BJ (cell line): ENCODE results near the gene NMUR1. TPM values are rescaled to one million over a fixed set of nuclear protein-coding genes. Genes with fewer than 3 reads are reported as not detected.
A peak's percentile ranks its signal among the peaks of the same experiment; 100 is the strongest.

Experiments
- CTCF ChIA-PET: fragments of 350-600 bp; formaldehyde crosslinking; extraction: SDS; loops from one replicate; lab custom pipeline; 2021; ENCODE audit warnings: antibody characterized with exemption, inconsistent platforms; lab: Yijun Ruan, JAX
- POLR2A ChIA-PET: fragments of 300-600 bp; sonication (Branson Sonifier 250); formaldehyde crosslinking; extraction: SDS; loops from one replicate; lab custom pipeline; 2021; ENCODE audit warnings: antibody characterized with exemption; lab: Charles Lee
- DNase-seq: peaks from one replicate; pipeline ENCODE4 v3.0.0-alpha.2; 2011; ENCODE audit warnings: low read depth
- H3K27me3 ChIP-seq: 2 replicates; pipeline ENCODE4 v1.6.0; 2011; ENCODE audit warnings: low read length; ENCODE audit not compliant: control insufficient read depth, insufficient read depth
- H3K36me3 ChIP-seq: 2 replicates; pipeline ENCODE4 v1.5.1; 2011; ENCODE audit warnings: low read length; ENCODE audit not compliant: control insufficient read depth, insufficient read depth
- H3K4me3 ChIP-seq: 2 replicates; pipeline ENCODE4 v1.5.1; 2011; ENCODE audit warnings: low read depth, mild to moderate bottlenecking, control low read depth, low read length
- CTCF ChIP-seq: IDR thresholded peaks from 2 replicates; pipeline ENCODE4 v1.5.1; 2011; ENCODE audit warnings: low read depth, mild to moderate bottlenecking, control low read depth, inconsistent platforms, low read length, moderate library complexity; ENCODE audit not compliant: insufficient read depth
- polyA plus RNA-seq: library from polyadenylated mRNA; depleted of rRNA; stranded (reverse); fragments of >200 nt; gene quantifications from 2 replicates; pipeline ENCODE4 v1.2.3, GENCODE V29; 2011

Gene NMUR1
- polyA plus RNA-seq, 1 experiment = not detected

DNA sequence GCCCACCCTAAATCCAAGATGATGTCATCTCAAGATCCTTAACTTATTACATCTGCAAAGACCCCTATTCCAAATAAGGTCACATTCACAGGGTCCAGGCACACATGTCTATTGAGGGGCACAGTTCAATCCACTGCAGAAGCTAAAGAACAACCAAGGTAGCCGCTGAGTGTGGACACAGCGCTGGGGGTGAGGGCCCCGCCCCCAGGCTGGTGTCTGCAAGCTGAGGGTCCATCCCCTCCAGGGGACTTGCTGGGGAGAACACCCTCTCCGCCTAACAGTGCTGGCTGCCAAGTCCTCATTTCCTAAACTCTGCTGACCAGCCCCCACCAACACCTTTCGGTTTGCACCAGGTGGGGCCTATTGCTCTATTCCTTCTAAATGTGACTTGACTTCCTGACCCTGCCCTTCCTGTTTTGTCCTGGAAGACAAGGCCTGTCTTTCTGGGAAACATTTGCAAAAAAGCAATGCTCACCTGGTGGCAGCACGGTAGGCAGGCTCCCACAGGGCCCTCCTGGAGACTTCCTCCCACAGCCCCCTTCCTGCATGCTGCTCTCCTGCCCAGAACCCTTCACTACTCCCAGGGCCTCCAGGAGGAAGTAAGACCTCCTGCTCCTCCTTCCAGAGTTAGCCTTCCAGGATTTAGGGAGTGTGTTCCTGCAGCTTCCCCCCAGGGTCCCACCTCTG lies 38.0 kb upstream of the NMUR1 start:
- CTCF ChIA-PET = interaction anchor here (1.2 to 10.9 kb wide), 2 partner anchors 13 to 30 kb away, joined by 3 to 202 read pairs; no protein-coding TSS in a partner anchor
- no peak for TF ChIP-seq CTCF
- POLR2A ChIA-PET = no interaction called here
- no peak for DNase-seq
- Histone ChIP-seq H3K27me3 (no peaks in the 10 kb centered on the region; the same call in 1 of the 2 replicates), H3K4me3 (no peak overlapping the region), H3K36me3 (no peaks in the 10 kb centered on the region)

DNA sequence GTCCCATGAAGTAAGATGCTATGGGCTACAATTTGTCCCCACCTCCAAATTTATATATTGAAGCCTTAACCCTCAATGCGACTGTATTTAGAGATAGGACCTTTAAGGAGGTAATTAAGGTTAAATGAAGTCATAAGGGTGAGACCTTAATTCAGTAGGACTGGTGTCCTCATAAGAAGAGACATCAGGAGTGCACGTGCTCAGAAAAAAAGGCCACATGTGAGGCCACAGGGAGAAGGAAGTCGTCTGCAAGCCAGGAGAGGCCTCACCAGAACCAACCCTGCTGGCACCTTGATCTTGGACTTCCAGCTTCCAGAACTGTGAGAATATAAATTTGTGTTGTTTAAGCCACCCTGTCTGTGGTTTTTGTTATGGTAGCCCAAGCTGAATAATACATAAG lies 36.9 kb upstream of the NMUR1 start:
- Histone ChIP-seq H3K36me3 (no peaks in the 10 kb centered on the region), H3K27me3 (peaks cover 1% of the 10 kb centered on the region), H3K4me3 (no peak overlapping the region)
- no peak for TF ChIP-seq CTCF
- POLR2A ChIA-PET = no interaction called here
- DNase-seq = no peak
- CTCF ChIA-PET = interaction anchor here (1.2 to 10.9 kb wide), 2 partner anchors 12 to 32 kb away, joined by 3 to 202 read pairs; no protein-coding TSS in a partner anchor

GRCh38 chr2:231565887-231566594 lies 35.8 kb upstream of the NMUR1 start:
- no peak for DNase-seq
- POLR2A ChIA-PET = no interaction called here
- peaks cover 1% of the 10 kb centered on the region for H3K27me3 ChIP-seq
- no peak overlapping the region for H3K4me3 ChIP-seq
- CTCF ChIA-PET = interaction anchor here (0.6 to 10.9 kb wide), 5 partner anchors 8 to 149 kb away, joined by 3 to 202 read pairs (median 5); no protein-coding TSS in a partner anchor
- H3K36me3 ChIP-seq = no peaks in the 10 kb centered on the region
- no peak for TF ChIP-seq CTCF

DNA sequence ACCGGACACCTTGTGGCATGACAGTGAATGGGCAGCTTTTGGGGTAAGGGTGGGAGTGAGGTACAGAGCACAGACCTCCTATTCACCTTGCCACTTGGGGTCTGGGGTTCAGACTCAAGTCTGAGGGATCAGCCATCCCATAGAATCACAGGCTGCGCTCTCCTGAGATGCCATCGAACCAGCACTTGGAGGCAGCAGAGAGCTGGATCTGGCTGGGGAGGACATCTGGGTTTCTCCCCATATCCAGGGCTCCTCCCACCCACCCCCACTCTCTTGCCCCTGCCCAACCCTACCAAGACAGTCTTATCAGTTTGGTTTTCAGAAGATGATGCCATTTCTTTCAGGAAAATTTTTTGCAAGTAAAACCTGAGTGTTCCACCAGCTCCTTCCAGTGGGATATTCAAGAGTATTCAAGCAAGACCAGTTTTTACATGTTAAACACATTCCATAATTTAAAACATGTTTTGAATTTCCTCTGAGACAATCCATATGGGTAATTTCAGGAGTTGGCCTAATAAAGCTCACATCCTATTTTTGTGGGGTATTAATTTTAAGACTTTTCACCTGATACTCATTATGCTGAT lies 33.2 kb upstream of the NMUR1 start:
- no peak overlapping the region for H3K4me3 ChIP-seq
- DNase-seq = no peak
- peaks cover 1% of the 10 kb centered on the region for H3K27me3 ChIP-seq
- POLR2A ChIA-PET = no interaction called here
- CTCF ChIA-PET = interaction anchor here (0.6 to 10.9 kb wide), 22 partner anchors 10 to 162 kb away, joined by 3 to 202 read pairs (median 5); partner anchors contain the start of genes NMUR1 and TEX44
- TF ChIP-seq CTCF = peak; percentile 85
- no peaks in the 10 kb centered on the region for H3K36me3 ChIP-seq

DNA sequence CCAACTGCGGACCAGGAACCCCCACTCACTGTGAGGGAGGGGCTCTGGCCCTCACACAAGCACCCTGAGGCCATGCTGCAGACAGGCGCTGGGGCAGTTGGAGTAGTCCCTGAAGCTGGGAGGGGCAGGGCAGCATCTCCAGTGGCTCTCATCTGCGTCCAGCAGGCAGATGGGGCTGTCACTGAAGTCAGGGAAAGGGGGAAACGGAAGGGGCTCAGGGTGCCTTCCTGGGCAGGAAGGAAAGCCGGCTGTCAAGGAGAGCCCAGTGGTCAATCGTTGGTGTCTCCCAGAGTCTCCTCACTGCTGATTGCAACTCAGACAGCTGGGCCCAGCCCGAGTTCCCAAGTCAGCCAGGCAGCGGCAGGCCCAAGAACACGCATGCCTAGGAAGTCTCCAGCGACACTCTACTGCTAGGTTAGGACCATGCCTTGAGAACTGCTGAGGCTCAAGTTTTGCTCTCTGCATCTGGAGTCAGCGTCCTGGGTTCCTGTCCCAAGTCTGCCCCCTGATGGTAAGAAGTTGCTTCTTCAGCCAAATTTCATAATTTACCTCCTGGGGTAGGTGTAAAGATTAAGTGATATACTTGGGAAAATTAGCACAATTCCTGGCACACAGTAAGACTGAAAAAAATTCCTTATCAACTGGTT lies 27.4 kb upstream of the NMUR1 start:
- Histone ChIP-seq H3K4me3 (no peak overlapping the region), H3K27me3 (0 out of 2 replicates have a peak, but pooled peaks cover 1% of the 10 kb centered on the region), H3K36me3 (no peaks in the 10 kb centered on the region)
- DNase-seq = no peak
- POLR2A ChIA-PET = no interaction called here
- CTCF ChIA-PET = interaction anchor here (0.7 to 5.2 kb wide), 19 partner anchors 9 to 136 kb away, joined by 3 to 52 read pairs (median 4); no protein-coding TSS in a partner anchor
- peak; percentile 82 for TF ChIP-seq CTCF
